Activated naive CD8-positive, alpha-beta T cell (primary cell): ENCODE data around the gene SPTB.
"Not testable (repeated sequence)": the region's sequence is repeated elsewhere in the genome, so short reads cannot be mapped to it uniquely, and the experiment has no call there.

Experiments used
- H3K27ac Mint-ChIP-seq: one replicate; pipeline ENCODE4 v1.8.0; 2021; ENCODE audit warnings: mixed read lengths
- H3K27me3 Mint-ChIP-seq: one replicate; pipeline ENCODE4 v1.8.0; 2021; ENCODE audit warnings: mixed read lengths
- H3K36me3 Mint-ChIP-seq: one replicate; pipeline ENCODE4 v1.8.0; 2021; ENCODE audit warnings: mixed read lengths
- H3K4me1 Mint-ChIP-seq: one replicate; pipeline ENCODE4 v1.8.0; 2021; ENCODE audit warnings: low read depth, mixed read lengths
- H3K4me3 Mint-ChIP-seq: one replicate; pipeline ENCODE4 v1.8.0; 2021; ENCODE audit warnings: mild to moderate bottlenecking, mixed read lengths
- H3K9me3 Mint-ChIP-seq: one replicate; pipeline ENCODE4 v1.8.0; 2021; ENCODE audit warnings: low read depth, mixed read lengths

SPTB gene

DNA sequence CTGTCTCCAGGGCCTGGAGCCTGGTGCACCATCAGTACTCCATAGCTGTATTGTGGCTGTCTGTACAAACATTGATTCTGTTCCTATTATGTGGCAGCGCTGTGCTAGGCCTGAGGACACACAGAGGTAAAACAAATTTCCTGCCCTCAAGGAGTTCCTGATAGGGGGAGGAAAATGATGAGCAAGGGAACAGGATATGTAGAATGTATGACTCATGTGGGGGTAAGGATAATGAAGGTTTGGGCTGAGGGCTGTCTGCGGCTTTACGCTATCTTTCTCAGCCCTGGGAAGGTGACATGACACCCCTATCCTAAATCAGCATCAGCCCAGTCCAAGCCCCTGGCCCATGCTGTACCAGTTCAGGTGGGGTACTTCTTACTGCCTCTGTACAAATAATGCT, 74.1 kb downstream of the SPTB start:
- H3K36me3 Mint-ChIP-seq, H3K27ac Mint-ChIP-seq, H3K27me3 Mint-ChIP-seq, H3K9me3 Mint-ChIP-seq, H3K4me1 Mint-ChIP-seq, H3K4me3 Mint-ChIP-seq: not testable (repeated sequence)

DNA sequence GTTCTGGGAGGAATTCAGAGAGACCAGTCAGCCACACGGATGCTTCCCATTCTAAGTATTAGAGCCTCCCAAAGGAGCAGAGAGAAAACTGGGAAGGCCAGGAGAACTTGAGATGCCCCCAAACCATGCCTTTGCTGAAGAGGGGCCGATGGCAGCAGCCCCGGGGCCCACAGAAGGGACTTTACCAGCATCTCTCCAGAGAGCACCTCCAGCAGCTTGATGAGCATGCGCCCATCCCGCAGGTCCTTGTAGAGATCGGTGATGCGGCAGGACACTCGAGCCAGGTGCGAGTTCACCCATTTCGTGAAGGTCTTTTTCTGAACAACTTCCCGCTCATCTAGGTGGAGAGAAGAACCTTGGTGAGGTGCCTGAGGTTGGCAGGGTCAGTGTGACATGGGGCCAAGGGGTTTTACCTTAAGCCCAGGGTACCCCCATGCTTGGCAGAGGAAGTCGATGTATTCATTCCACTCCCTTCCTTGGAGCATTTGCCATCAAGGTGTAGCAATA, 74.9 kb downstream of the SPTB start:
- H3K4me1 Mint-ChIP-seq, result no peaks in the 10 kb centered on the region
- no peak overlapping the region for H3K4me3 Mint-ChIP-seq
- H3K27ac Mint-ChIP-seq, result no peak overlapping the region
- no peaks in the 10 kb centered on the region for H3K36me3 Mint-ChIP-seq
- peaks cover 3% of the 10 kb centered on the region for H3K27me3 Mint-ChIP-seq
- H3K9me3 Mint-ChIP-seq, result no peaks in the 10 kb centered on the region

DNA sequence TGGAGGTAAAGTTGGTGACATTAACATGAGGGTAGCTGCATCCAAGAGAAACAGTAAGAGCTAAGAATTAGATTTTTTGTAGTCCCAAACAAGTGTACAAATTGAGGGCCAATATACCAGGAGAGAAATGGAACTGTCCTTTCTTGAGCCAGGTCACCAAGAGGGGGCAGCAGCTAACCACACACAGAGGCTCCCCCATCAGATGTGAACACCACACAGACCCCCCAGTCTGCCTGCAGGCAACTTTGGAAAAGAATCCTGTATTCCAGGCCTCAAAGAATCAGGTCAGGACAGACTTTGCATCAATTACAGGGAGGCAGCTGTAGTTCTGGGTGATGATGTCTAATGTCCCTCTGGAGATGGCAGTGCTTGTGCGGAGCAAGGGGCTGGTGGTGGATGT, 77.9 kb downstream of the SPTB start:
- Mint-ChIP-seq H3K4me3 (no peak overlapping the region), H3K4me1 (no peaks in the 10 kb centered on the region), H3K27ac (no peak overlapping the region), H3K27me3 (no peaks in the 10 kb centered on the region), H3K36me3 (no peaks in the 10 kb centered on the region), H3K9me3 (no peaks in the 10 kb centered on the region)

DNA sequence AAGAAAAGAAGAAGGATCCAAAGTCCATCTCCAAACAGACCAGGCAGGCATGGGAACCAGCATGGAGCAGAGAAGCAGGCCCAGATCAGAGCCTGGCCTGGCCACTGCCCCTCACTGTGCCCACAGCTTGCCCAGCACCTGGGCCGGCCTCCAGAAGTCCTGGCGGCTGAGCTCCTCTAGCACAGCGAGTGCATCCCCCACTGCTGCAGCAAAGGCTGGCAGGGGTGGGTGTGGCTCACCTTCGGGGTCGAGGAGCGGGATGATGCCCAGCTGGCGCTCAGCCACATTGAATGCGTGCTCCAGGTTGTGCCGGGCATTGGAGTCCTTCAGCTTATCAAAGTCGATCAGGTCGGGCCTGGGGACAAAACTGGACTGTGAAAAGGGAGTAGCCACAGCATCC, 78.7 kb downstream of the SPTB start:
- no peak overlapping the region for H3K4me3 Mint-ChIP-seq
- H3K9me3 Mint-ChIP-seq, result no peaks in the 10 kb centered on the region
- no peak overlapping the region for H3K27ac Mint-ChIP-seq
- H3K27me3 Mint-ChIP-seq, result no peaks in the 10 kb centered on the region
- no peaks in the 10 kb centered on the region for H3K36me3 Mint-ChIP-seq
- H3K4me1 Mint-ChIP-seq, result no peaks in the 10 kb centered on the region

DNA sequence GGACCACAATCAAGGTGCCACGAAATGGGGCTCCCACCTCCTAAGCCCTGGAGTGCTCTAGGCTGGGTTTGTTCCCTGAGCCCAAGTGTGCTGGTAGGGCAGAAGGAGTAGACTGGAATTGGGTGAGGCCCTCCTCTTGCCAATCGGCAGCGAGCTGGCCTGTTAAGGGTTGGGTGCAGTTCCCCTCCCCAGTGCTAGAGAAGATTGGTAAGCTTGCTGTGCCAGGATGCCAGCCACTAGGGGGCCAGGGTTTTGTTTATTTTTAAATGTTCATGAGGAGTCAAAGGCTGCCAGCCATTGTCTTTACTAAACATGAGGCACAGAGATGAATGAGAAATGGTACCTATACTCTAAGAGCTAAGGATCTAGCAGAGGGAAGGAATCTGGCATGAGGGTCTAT, 79.7 kb downstream of the SPTB start:
- Mint-ChIP-seq H3K36me3 (no peaks in the 10 kb centered on the region), H3K27me3 (no peaks in the 10 kb centered on the region), H3K4me3 (no peak overlapping the region), H3K27ac (no peak overlapping the region), H3K9me3 (no peaks in the 10 kb centered on the region), H3K4me1 (no peaks in the 10 kb centered on the region)

DNA sequence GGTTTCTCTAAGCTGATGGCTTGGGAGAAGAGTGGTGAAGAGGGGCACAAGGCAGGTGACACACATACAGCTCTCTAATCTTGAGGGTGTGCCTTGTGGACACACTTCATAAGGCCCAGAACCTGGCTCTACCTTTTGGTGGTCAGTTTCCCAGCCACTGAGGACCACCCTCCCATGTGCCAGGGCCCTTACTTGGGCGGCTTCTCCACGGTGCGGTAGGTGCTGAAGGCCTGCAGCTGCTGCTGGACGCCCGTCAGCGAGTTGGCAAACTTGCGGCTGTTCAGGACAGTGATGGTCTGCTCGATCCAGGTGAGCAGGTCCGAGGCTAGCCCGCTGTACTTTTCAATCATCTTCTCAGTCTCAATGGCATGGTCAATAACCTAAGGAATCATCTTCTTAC, 80.2 kb downstream of the SPTB start:
- Mint-ChIP-seq H3K27ac (no peak overlapping the region), H3K36me3 (no peaks in the 10 kb centered on the region), H3K27me3 (no peaks in the 10 kb centered on the region), H3K4me1 (no peaks in the 10 kb centered on the region), H3K9me3 (no peaks in the 10 kb centered on the region), H3K4me3 (no peak overlapping the region)

DNA sequence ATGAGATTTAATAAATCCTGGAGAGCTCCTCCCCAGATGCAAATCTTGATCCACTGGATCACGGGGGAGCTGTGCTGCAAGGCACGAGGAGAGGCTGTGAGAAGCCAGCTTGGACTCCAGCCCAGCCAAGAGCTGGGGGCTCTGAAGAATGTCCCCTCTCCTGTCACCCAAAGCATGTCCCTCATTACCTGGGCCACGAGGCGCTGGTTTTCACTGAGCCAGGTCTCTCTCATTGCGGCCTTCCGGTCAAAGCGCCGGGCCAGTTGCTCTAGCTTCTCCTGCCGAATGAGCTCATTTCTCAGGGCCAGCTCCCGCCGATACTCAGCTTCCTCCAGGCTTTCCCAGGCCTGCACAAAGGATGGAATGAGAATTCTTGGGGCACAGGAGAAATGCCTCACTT, 83.3 kb downstream of the SPTB start:
- Mint-ChIP-seq H3K4me1 (no peaks in the 10 kb centered on the region), H3K36me3 (no peaks in the 10 kb centered on the region), H3K27me3 (no peaks in the 10 kb centered on the region), H3K9me3 (no peaks in the 10 kb centered on the region), H3K4me3 (no peak overlapping the region), H3K27ac (no peak overlapping the region)

DNA sequence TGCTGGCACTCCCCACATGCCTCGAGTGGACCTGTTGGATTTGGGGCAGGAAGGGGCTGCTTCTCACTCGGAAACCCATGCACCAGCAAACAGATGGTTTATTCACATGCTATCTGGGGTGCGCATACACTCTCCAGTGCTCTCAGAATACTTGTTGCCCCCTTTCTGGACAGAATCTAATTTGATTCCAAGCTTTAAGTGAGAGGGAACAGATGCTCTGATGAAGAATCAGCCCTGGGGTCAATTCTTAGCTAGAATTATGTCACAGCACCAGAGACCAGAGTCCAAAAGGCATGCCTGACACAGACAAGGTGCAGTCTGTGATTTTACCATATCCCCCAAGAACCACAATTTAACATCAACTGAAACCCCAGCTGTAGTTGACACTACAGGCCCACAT, 83.8 kb downstream of the SPTB start:
- Mint-ChIP-seq H3K4me1 (no peaks in the 10 kb centered on the region), H3K27me3 (no peaks in the 10 kb centered on the region), H3K4me3 (no peak overlapping the region), H3K36me3 (no peaks in the 10 kb centered on the region), H3K9me3 (no peaks in the 10 kb centered on the region), H3K27ac (no peak overlapping the region)

DNA sequence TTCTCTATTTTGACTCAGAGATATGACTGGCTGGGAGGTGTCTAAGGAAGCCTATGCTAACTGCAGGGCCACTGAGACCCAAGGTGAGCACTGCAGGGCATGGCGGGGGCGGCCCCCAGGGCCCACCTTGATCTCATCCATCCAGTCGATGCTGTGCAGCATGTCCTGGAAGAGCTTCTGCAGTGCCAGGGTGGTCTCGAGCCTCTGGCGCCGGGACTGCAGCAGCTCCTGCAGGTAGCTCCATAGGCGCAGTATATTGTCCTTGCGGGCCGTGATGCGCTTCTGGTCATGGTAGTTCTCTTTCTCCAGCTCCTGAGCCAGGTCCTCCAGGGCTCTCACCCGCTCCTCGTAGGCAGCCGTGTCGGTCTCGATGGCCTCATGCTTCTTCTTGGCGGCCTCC, 84.5 kb downstream of the SPTB start:
- H3K4me1 Mint-ChIP-seq, result no peaks in the 10 kb centered on the region
- no peaks in the 10 kb centered on the region for H3K27me3 Mint-ChIP-seq
- no peak overlapping the region for H3K4me3 Mint-ChIP-seq
- H3K27ac Mint-ChIP-seq, result no peak overlapping the region
- no peaks in the 10 kb centered on the region for H3K9me3 Mint-ChIP-seq
- no peaks in the 10 kb centered on the region for H3K36me3 Mint-ChIP-seq

DNA sequence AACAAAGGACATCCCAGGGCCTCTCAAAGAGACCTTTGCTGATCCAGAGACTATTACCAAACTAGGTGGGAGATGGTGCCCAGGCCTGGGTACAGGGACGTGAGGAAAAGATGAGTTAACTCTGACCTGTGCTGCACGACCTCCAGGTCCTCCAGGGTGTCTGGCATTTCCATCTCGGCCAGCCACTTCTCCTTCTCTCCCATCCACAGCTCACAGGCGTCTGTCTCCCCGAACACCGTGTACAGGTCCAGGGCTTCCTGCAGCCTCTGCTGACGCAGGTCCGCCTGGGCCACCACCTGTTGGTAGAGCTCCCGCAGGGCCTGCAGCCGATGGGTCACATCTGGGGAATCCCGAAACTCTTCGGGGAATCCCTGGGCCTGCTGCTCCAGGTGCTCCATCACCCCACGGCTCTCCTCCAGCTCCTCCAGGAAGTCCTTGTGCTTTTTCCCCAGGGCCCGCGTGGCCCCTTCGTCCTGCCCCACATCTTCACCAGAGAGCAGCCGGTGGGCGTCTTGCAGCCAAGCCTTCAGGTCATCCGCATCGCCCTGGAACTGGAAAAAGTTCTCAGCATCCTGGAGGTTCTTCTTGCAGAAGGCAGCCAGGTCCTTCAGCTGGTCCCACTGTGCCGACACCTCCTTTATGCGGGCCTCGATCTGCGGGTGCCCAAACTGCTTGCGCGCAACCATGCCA, 86.7 kb downstream of the SPTB start:
- H3K27me3 Mint-ChIP-seq, result no peaks in the 10 kb centered on the region

DNA sequence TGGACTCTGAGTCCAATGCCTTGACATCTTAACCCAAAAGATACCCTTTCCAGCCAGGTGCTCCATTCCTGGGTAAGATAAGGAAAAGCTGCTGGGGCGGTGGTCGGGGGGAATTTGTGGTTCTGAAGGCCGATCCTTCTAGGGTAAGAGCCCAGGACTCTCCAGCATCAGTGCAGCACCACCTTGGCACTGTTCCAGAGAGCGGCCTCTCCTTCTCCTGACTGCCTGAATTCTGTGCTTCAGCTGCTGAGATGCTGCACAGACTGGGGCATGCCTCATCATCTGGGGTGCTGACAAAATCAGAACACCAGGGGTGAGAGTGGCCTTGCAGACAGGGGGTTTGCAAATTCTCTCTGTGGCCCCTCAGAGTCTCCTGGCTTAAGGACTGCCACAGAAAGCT, 87.5 kb downstream of the SPTB start:
- no peak overlapping the region for H3K4me3 Mint-ChIP-seq
- no peaks in the 10 kb centered on the region for H3K9me3 Mint-ChIP-seq
- no peak overlapping the region for H3K27ac Mint-ChIP-seq
- no peaks in the 10 kb centered on the region for H3K27me3 Mint-ChIP-seq
- H3K4me1 Mint-ChIP-seq, result no peaks in the 10 kb centered on the region
- no peaks in the 10 kb centered on the region for H3K36me3 Mint-ChIP-seq

More for the DNA sequence above, 86.7 kb downstream of the SPTB start:
- H3K4me3 Mint-ChIP-seq, result no peak overlapping the region
- H3K36me3 Mint-ChIP-seq, result no peaks in the 10 kb centered on the region
- no peak overlapping the region for H3K27ac Mint-ChIP-seq
- H3K4me1 Mint-ChIP-seq, result no peaks in the 10 kb centered on the region
- no peaks in the 10 kb centered on the region for H3K9me3 Mint-ChIP-seq

DNA sequence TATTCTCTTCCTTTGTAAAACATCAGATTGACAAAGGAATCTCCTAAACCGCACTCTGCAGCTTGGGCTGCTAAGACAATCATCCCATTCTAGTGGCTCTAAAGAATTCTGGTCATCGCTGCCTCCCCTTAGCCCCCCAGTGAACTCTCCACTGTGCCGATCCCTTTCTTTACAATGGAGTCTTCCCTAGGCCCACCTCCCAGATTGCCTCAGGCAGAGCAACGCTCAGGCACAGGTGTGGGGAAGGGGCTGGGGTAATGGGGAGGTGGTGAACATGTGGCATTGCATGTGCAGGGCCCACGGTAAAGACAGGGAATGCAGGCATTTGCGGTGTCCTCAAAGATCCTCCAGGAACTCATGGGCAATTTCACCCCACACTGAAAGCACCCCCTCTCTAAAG, 89.2 kb downstream of the SPTB start:
- Mint-ChIP-seq H3K4me1 (no peaks in the 10 kb centered on the region), H3K36me3 (no peaks in the 10 kb centered on the region), H3K4me3 (no peak overlapping the region), H3K9me3 (no peaks in the 10 kb centered on the region), H3K27me3 (no peaks in the 10 kb centered on the region), H3K27ac (no peak overlapping the region)

DNA sequence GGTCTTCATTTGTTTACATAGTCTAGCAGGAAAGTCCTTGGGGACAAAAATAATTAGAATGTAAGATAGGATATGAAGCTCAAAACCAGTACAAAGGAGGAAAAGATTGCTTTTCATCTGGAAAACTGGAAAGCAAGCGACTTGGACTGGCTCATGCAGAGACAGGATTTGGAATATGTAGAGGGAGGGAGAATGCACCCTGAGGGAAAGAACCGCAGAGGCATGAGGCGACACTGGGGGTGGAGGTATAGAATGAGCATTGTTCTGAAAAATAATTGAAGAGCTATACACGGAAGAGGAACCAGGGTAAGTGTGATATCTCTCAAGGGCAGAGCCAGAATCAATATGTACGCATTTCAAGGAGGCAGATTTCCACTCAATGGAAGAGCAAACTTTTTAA, 90.0 kb downstream of the SPTB start:
- no peak overlapping the region for H3K4me3 Mint-ChIP-seq
- no peaks in the 10 kb centered on the region for H3K36me3 Mint-ChIP-seq
- no peaks in the 10 kb centered on the region for H3K27me3 Mint-ChIP-seq
- no peaks in the 10 kb centered on the region for H3K4me1 Mint-ChIP-seq
- no peak overlapping the region for H3K27ac Mint-ChIP-seq
- H3K9me3 Mint-ChIP-seq, result no peaks in the 10 kb centered on the region

DNA sequence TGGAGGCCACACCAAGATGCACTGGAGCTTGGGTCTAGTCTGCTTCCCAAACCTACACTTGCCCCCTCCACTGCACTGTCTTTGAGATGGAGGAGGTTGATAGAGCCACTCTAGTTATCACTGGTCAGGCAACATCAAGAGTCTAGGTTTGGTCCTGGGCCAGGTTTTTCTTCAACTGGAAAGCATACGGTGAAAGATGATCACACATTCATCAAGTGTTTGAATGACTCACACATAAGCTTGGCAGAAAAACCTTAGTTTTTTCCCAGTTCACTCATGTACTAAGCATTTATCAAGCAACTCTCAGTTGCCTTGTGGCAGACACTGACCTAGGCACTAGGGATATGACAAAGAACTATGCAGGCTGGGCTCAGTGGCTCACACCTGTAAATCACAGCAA, 91.0 kb downstream of the SPTB start:
- Mint-ChIP-seq H3K27me3 (no peaks in the 10 kb centered on the region), H3K4me1 (no peaks in the 10 kb centered on the region), H3K4me3 (no peak overlapping the region), H3K36me3 (no peaks in the 10 kb centered on the region), H3K27ac (no peak overlapping the region), H3K9me3 (no peaks in the 10 kb centered on the region)

DNA sequence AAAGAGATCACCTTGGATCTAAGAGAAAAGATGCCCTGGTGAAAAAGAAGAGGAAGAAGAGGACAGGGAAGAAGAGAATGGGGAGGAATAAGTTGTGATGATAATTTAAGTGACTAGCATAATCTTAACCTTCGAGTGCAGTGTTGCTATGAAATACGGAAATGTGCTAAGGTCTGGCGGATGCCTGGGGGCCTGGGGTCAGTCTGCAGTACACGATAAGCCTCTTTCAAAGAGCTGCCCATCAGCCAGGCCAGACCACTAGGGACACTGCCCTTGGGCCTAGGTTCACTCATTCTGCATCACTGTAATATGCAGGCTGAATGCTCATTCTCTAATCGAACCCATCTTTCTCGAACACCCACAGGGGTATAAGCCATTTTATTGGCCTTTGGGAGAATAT, 92.1 kb downstream of the SPTB start:
- no peaks in the 10 kb centered on the region for H3K27me3 Mint-ChIP-seq
- no peak overlapping the region for H3K27ac Mint-ChIP-seq
- no peaks in the 10 kb centered on the region for H3K4me1 Mint-ChIP-seq
- no peaks in the 10 kb centered on the region for H3K9me3 Mint-ChIP-seq
- H3K36me3 Mint-ChIP-seq, result no peaks in the 10 kb centered on the region
- H3K4me3 Mint-ChIP-seq, result no peak overlapping the region

DNA sequence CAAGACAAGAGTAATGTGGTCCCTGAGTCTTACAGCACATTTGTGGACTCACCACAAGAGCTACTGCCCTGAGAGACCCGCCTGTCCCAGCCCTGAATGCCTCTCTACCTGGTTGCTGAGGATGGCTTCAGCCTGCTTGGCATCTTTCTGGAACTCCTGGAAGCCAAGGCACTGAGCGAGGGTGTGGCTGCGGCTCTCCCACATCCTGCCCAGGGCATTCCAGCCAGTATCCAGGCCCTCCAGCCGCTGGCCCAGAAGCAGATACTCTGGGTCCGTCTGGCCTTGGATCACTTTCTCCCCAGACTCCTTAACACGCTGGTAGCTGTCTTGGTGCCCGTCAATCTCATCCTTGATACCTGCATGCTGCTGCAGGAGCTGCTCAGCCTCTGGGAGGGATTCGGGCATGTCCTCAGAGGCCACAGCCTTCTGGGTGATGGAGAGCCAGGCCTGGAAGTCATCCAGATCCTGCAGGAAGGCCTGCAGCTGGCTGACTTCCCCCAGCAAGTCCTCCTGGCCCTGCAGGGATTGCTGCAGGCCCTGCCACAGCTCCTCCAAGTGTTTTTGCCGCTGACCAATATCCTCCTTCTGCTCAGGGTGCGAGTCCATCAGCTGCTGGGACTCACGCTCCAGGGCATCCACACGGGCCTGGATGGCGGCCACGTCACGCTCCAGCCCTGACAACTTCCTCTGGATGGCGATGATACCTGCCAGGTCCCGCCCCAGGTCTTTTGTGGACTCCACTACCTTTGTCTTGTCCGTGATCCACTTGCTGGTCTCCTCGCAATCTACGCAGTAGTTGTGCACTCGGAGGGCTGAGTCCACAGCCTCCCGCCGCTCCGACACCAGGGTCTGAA, 93.2 kb downstream of the SPTB start:
- Mint-ChIP-seq H3K4me3 (no peak overlapping the region), H3K9me3 (no peaks in the 10 kb centered on the region), H3K27ac (no peak overlapping the region), H3K36me3 (no peaks in the 10 kb centered on the region), H3K27me3 (no peaks in the 10 kb centered on the region), H3K4me1 (no peaks in the 10 kb centered on the region)
